PC-3 (cell line): ENCODE data around the gene NCOA7. TPM values are rescaled to one million over a fixed set of nuclear protein-coding genes. Genes with fewer than 3 reads are reported as not detected.

Experiments used
- ATAC-seq: fragments of 200-7000 bp; cut with Tn5 transposase; 2 replicates; pipeline ENCODE4 v1.9.1; 2020; ENCODE audit warnings: mild to moderate bottlenecking, moderate library complexity
- BruUV-seq: library from RNA; stranded (reverse); fragments of 400-500 nt; replicated peaks from 2 replicates; lab custom pipeline; 2021; lab: Mats Ljungman, UMichigan
- CTCF ChIA-PET: fragments of 300-600 bp; sonication (Branson Sonifier 250); formaldehyde crosslinking; loops from one replicate; lab custom pipeline; 2022; ENCODE audit warnings: antibody characterized with exemption; lab: Charles Lee
- POLR2A ChIA-PET: fragments of 300-600 bp; sonication (Branson Sonifier 250); formaldehyde crosslinking; loops from one replicate; lab custom pipeline; 2022; ENCODE audit warnings: antibody characterized with exemption; ENCODE audit not compliant: unreplicated experiment; lab: Charles Lee
- DNase-seq: peaks from one replicate; pipeline ENCODE4 v3.0.0-alpha.2; 2015
- H2AFZ ChIP-seq: fragments of 300-600 bp; sonication (generic); 2 replicates; pipeline ENCODE4 v1.6.0; 2016; ENCODE audit warnings: antibody characterized with exemption, low read length
- H3F3A ChIP-seq: fragments of 300-600 bp; sonication (generic); one replicate; pipeline ENCODE4 v1.6.0; 2017; ENCODE audit warnings: antibody characterized with exemption, low read length, control low read depth, mild to moderate bottlenecking; ENCODE audit not compliant: unreplicated experiment
- H3K27ac ChIP-seq: fragments of 300-600 bp; sonication (generic); 2 replicates; pipeline ENCODE4 v1.5.1; 2016; ENCODE audit warnings: mild to moderate bottlenecking, low read length
- H3K27me3 ChIP-seq: fragments of 300-600 bp; sonication (generic); 2 replicates; pipeline ENCODE4 v1.6.1; 2016; ENCODE audit warnings: low read length, mixed read lengths
- H3K36me3 ChIP-seq: fragments of 300-600 bp; sonication (generic); 2 replicates; pipeline ENCODE4 v1.6.1; 2016; ENCODE audit warnings: low read depth, mixed run types, low read length, mixed read lengths
- H3K4me1 ChIP-seq: fragments of 300-600 bp; sonication (generic); 2 replicates; pipeline ENCODE4 v1.5.1; 2016; ENCODE audit warnings: low read length; ENCODE audit not compliant: insufficient read depth
- H3K4me2 ChIP-seq: fragments of 300-600 bp; sonication (generic); 2 replicates; pipeline ENCODE4 v1.6.0; 2016; ENCODE audit warnings: low read length
- H3K4me3 ChIP-seq: fragments of 300-600 bp; sonication (generic); 2 replicates; pipeline ENCODE4 v1.5.1; 2016; ENCODE audit warnings: mild to moderate bottlenecking, low read length, mixed read lengths
- H3K79me2 ChIP-seq: fragments of 300-600 bp; sonication (generic); 2 replicates; pipeline ENCODE4 v1.6.1; 2017; ENCODE audit warnings: low read length, mixed read lengths
- H3K9ac ChIP-seq: fragments of 300-600 bp; sonication (generic); 2 replicates; pipeline ENCODE4 v1.6.0; 2016; ENCODE audit warnings: mild to moderate bottlenecking, low read length
- H3K9me2 ChIP-seq: fragments of 300-600 bp; sonication (generic); replicated peaks from 2 replicates; pipeline ENCODE4 v1.6.1; 2016; ENCODE audit warnings: mixed run types, low read length, mixed read lengths
- H3K9me3 ChIP-seq: fragments of 300-600 bp; sonication (generic); 2 replicates; pipeline ENCODE4 v1.6.1; 2016; ENCODE audit warnings: low read length, mixed read lengths
- H4K20me1 ChIP-seq: fragments of 300-600 bp; sonication (generic); 2 replicates; pipeline ENCODE4 v1.6.1; 2016; ENCODE audit warnings: low read length, mixed read lengths
- CTCF ChIP-seq: fragments of 300-600 bp; sonication (generic); conservative IDR thresholded peaks from 2 replicates; pipeline ENCODE4 v1.5.1; 2017; ENCODE audit warnings: antibody characterized with exemption, low read depth, mild to moderate bottlenecking, low read length
- EZH2 ChIP-seq: fragments of 300-600 bp; sonication (generic); IDR thresholded peaks from one replicate; pipeline ENCODE4 v1.6.1; 2017; ENCODE audit warnings: antibody characterized with exemption, mild to moderate bottlenecking, low read length; ENCODE audit not compliant: unreplicated experiment
- EZH2phosphoT487 ChIP-seq: fragments of 300-600 bp; sonication (generic); IDR thresholded peaks from 2 replicates; pipeline ENCODE4 v1.6.1; 2018; ENCODE audit warnings: mild to moderate bottlenecking, antibody characterized with exemption, low read length, borderline replicate concordance
- intact Hi-C: fragments of 100-400 bp; cut with micrococcal nuclease; formaldehyde crosslinking; loops from 2 replicates; pipeline ENCODE4 v1.9.0; 2023
- total RNA-seq: library from RNA; depleted of rRNA; stranded (reverse); fragments of >200 nt; gene quantifications from 2 replicates; pipeline ENCODE4 v1.2.3, GENCODE V29; 2014

The NCOA7 gene
- total RNA-seq, 1 experiment from 2014 or later: 13.4 TPM

- Histone ChIP-seq H3K4me2 (no peak overlapping the region), H3K27me3 (peaks cover 78% of the 10 kb centered on the region), H3K79me2 (no peaks in the 10 kb centered on the region), H3K9me2 (no peaks in the 10 kb centered on the region), H3K4me3 (no peak overlapping the region), H3F3A (no peaks in the 10 kb centered on the region), H3K4me1 (0 out of 2 replicates have a peak, but pooled peaks cover 3% of the 10 kb centered on the region), H3K9ac (no peak overlapping the region), H3K36me3 (no peaks in the 10 kb centered on the region), H3K27ac (no peak overlapping the region), H2AFZ (no peak overlapping the region), H4K20me1 (no peaks in the 10 kb centered on the region), H3K9me3 (no peaks in the 10 kb centered on the region)
- ChIA-PET POLR2A (no interaction called here), CTCF (no interaction called here)
- BruUV-seq: no TSS peak
- intact Hi-C loops: no loop called here
- no peak for ATAC-seq
- DNase-seq: no peak
- TF ChIP-seq EZH2: no peak
- TF ChIP-seq EZH2phosphoT487: no peak
These were observed 48.7 kb upstream of the NCOA7 start for GRCh38 chr6:125742024-125742423.

DNA sequence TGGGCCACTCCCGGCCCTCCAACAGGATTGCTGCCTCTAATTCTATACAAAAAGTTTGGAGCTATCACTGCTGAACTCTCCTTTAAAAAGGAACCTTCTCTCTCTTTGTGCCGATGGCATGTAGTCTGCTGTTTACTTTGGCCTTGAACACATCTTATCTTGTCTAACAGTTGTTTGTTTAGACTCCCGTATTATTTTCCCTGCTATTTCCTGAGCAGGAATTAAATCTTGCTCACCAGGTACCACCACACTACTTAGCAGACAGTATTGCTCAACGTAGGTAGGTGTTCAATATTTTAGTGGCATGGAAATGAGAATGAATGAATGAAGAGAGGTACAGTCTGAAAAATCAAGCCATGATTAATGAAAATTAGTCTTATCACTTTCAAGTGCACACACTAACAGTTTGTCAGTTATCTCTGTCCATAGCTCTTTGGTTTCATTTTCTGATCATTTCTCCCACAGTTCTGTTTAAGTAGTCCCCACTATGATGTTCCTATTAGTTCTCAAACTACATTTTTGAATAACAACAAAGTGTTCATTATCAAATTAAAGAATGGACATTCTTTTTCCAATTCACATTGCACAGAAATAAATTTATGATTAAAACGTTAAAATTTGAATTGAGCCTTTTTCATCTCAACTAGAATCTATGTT, 48.2 kb upstream of the NCOA7 start:
- peaks cover 78% of the 10 kb centered on the region for H3K27me3 ChIP-seq
- BruUV-seq: no TSS peak
- no peaks in the 10 kb centered on the region for H4K20me1 ChIP-seq
- no peak overlapping the region for H2AFZ ChIP-seq
- 0 out of 2 replicates have a peak, but pooled peaks cover 5% of the 10 kb centered on the region for H3K4me1 ChIP-seq
- intact Hi-C loops: no loop called here
- CTCF ChIA-PET: no interaction called here
- no peak overlapping the region for H3K4me3 ChIP-seq
- no peaks in the 10 kb centered on the region for H3K9me3 ChIP-seq
- no peaks in the 10 kb centered on the region for H3K9me2 ChIP-seq
- TF ChIP-seq EZH2 (no peak), EZH2phosphoT487 (no peak), CTCF (no peak)
- POLR2A ChIA-PET: no interaction called here
- H3K79me2 ChIP-seq: no peaks in the 10 kb centered on the region
- H3F3A ChIP-seq: no peaks in the 10 kb centered on the region
- DNase-seq (no peak), ATAC-seq (no peak)
- H3K4me2 ChIP-seq: no peak overlapping the region
- no peak overlapping the region for H3K9ac ChIP-seq
- no peaks in the 10 kb centered on the region for H3K36me3 ChIP-seq
- no peak overlapping the region for H3K27ac ChIP-seq

- H3F3A ChIP-seq: no peaks in the 10 kb centered on the region
- no peak overlapping the region for H3K27ac ChIP-seq
- no peaks in the 10 kb centered on the region for H3K9me3 ChIP-seq
- no peak overlapping the region for H2AFZ ChIP-seq
- intact Hi-C loops: no loop called here
- no peaks in the 10 kb centered on the region for H4K20me1 ChIP-seq
- H3K9me2 ChIP-seq: no peaks in the 10 kb centered on the region
- POLR2A ChIA-PET: no interaction called here
- no peaks in the 10 kb centered on the region for H3K79me2 ChIP-seq
- peaks cover 80% of the 10 kb centered on the region for H3K27me3 ChIP-seq
- H3K36me3 ChIP-seq: no peaks in the 10 kb centered on the region
- CTCF ChIA-PET: no interaction called here
- ATAC-seq (no peak), DNase-seq (no peak)
- H3K4me1 ChIP-seq: peaks cover 15% of the 10 kb centered on the region; the same call in 1 of the 2 replicates
- no peak overlapping the region for H3K4me3 ChIP-seq
- TF ChIP-seq EZH2phosphoT487 (no peak), EZH2 (no peak), CTCF (no peak)
- no peak overlapping the region for H3K9ac ChIP-seq
- no TSS peak for BruUV-seq
- H3K4me2 ChIP-seq: no peak overlapping the region
These were observed 47.2 kb upstream of the NCOA7 start for GRCh38 chr6:125743604-125744003.
